Measurements from ENCODE around the gene SPRR1A.
"Not testable (repeated sequence)": the region's sequence is repeated elsewhere in the genome, so short reads cannot be mapped to it uniquely, and the experiment has no call there.

The SPRR1A gene

GRCh38 chr1:152976688-152977087 lies 7.2 kb upstream of the SPRR1A start:
- DNase-seq = no peak

DNA sequence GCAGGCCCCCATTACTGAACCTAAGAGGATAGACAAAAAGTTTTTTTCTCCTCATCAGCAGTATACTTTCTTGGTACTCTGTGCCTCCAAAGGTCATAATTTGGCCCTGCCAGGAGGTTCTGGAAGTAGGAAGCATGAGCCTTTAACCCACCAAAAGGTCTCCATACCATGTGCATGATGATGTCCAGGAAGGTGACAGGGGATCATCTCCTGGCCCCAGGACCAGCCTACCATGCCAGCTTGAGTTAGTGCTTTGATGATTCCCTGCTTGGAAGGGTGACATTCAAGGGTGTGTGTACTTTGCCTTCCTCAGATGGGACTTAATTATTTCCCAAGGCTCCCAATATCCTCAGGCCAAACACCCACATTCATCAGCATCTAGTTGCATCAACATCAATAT lies 6.3 kb upstream of the SPRR1A start:
- DNase-seq = no peak

DNA sequence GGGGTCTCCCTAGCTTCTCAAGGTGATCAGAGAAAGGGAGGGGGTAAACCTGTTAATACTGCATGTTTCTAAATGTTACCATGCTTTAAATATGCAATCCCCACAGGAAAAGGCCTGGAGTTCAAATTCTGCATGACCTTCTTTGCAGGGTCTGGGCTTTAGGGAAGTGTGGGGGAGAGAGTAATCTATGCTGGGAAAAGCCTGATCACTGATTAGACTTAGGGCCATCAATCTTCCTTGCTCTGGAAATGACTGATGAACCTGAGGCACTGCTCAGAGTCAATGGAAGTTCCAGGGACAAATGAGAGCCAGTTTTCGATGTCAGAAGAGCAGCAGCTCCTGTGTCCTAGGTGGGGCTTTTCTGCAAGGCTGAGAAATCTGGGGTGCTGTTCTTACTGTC lies 3.2 kb upstream of the SPRR1A start:
- DNase-seq = no peak

- DNase-seq = no peak
Measured at GRCh38 chr1:152981146-152981871, 2.6 kb upstream of the SPRR1A start.

DNA sequence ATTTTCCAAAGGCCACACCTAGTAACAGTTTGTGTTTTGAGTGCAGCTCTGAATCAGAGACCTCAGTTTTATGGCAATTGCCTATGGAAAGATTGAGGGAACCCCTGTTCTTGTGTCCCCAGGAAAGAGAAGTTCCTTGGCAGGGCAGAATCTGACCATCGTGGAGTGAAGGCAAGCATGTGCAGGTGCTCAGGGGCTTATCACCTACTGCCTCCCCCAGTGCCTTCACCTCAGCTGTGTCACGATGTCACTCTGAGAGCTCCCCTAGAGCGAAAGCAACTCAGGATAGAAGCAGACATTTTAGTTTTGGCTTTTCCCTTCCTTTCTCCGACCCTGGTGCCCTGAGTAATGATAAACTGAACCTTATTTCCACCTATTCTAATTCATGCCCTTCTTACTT lies 1.8 kb upstream of the SPRR1A start:
- no peak for DNase-seq

DNA sequence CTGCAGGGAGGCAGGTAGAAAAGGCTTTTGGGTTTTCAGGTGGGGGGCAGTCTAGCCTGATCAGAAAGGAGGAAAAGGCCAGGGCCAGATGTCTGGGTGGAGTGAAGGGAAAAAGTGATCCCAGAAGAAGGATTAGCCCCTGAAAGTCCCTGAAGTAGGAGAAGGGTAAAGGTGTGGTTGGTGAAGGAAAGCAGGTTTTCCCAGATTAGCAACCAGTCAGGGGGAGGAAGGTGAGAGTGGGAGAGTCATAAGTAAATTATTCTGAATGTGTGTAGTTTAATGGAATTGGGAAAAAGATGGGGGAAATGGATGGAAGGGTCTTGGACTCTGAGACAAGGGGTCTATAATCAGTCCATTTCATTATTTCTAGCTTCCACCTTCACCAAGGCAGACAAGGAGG lies 647 bp upstream of the SPRR1A start:
- DNase-seq = no peak

- no peak for DNase-seq
Measured at GRCh38 chr1:152986578-152986977, 2.7 kb downstream of the SPRR1A start.

- DNase-seq = no peak
Measured at GRCh38 chr1:152993186-152993585, 9.3 kb downstream of the SPRR1A start.

DNA sequence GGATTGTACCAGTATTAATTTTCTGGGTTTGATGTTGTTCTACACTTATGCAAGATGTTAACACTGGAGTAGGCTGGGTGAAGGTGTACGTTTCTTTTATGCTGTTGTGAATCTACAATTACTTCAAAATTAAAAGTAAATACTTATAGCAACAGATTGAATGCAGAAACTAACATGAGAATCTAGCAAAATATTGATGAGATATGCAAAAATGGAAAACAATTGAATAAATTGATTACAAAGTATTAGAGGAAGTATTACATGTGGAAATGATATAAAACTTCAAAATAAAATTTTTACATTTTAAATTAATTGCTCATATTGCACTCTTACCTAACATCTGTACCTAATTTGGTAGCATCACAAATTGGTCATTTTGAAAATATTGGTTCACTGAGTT lies 12.0 kb downstream of the SPRR1A start:
- DNase-seq = no peak

GRCh38 chr1:152996633-152997400 lies 12.9 kb downstream of the SPRR1A start:
- DNase-seq = no peak

DNA sequence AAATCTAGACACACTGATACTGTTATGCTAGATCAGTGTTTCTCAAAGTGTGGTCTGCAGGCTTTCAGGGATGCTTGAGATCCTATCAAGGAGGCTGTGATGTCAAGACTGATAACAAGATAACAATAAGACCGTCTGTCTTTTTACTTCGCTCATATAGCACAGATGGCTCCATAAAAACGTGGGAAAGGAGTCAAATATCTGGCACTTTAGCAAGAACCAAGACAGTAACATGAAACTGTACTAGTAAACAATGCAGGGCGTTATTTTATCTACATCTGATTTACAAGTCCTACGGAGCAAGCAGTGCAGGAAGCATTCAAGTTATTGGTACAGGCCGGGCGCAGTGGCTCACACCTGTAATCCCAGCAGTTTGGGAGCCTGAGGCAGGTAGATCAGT lies 14.0 kb downstream of the SPRR1A start:
- DNase-seq = no peak

DNA sequence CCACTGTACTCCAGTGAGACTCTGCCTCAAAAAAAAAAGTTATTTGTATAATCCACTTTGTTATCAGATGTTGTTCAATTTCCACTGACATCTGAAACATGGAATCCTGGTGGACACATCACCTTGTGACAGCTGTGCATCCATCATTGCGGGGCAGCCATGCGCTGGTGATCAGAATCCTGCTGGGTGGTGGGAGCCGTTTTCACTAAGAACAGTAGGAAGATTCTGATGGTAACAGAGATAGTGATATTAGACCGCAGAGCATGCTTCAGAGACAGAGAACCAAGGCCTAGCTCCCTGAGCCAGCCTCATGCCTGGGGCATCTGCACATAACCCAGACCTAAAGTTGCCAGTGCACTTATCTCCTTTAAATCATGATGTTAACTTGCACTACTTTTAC lies 14.6 kb downstream of the SPRR1A start:
- no peak for DNase-seq

DNA sequence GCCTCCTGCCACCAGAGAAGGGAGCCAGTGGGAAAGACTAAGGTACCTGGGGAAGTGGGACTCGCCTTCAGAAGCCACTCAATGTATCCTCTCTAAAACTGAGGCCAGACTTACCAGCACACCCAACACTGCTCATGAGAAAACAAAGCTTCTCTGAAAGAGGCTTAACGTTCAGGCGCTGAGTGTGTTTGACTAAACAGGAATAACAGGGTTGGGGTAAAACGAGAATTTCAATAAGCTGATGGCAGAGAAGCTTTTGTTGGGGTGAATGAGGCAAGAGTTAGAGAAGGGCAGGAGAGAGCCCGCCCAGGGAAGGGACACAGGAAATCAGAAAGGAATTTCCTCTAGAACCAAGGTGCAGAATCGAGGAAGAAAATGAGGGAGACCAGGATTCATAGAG lies 15.9 kb downstream of the SPRR1A start:
- DNase-seq = no peak

DNA sequence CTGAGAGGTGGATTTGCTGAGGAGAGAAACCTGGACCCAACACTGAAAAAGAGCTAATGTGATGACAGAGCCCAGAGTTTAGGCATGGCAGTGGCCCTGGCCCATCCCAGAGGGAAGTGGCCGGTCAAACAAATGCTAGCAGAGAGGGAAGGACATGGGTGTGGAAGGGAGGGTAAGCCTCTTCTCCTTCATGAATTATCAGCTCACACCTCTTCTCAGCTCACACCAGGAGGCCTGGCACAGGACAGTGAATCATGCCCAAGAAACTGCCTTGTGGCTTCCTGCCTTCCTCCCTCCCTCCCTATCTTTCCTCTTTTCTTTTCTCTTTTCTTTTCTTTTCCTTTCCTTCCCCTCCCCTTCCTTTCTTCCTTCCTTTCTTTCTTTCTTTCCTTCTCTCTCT lies 16.4 kb downstream of the SPRR1A start:
- no peak for DNase-seq

- DNase-seq = no peak
Measured at GRCh38 chr1:153001382-153001781, 17.5 kb downstream of the SPRR1A start, which contains the start of gene SPRR3. Gene SPRR3 (plus strand): TSS chr1:153001749. CDS start chr1:153003021, 1,272 bp downstream.

GRCh38 chr1:153011235-153011758 lies 27.4 kb downstream of the SPRR1A start:
- not testable (repeated sequence) for DNase-seq

- not testable (repeated sequence) for DNase-seq
Measured at GRCh38 chr1:153021829-153022228, 37.9 kb downstream of the SPRR1A start.

DNA sequence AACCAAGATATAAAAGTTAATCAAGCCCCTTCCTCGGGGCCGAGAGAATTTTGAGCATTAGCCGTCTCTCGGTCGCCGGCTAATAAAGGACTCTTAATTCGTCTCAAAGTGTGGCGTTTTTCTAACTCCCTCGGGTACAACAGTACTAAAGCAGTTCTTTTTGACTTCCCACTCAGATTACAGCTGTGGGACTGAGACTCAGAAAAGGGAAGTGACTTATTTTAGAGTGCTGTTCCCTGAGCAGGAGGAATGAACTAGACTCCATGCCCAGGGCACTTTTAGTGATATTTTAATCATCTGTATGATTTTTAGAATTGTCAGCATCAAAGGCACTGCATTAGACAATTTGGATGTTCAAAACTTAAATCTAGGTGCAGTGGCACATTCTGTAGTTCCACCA lies 38.5 kb downstream of the SPRR1A start:
- not testable (repeated sequence) for DNase-seq

DNA sequence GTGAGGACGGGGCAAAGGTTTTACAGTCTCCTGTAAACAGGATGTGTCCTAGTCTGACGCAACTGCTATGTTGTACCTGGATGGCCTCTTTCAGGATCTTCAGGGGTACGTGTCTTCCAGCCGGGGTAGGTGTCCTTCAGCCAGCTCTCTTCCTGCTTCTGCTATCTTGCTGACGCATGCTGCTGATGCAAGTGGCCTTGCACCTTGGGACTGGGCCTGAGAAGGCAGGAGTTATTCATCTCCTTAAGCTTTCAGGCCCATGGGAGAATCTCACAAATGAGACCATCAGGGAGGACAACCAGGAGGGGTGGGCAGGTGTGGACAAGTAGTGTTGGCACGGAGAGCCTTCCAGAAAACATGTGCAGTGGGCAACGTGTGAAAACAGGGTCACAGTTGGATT lies 39.2 kb downstream of the SPRR1A start:
- no peak for DNase-seq

GRCh38 chr1:153024413-153024812 lies 40.5 kb downstream of the SPRR1A start:
- no peak for DNase-seq

DNA sequence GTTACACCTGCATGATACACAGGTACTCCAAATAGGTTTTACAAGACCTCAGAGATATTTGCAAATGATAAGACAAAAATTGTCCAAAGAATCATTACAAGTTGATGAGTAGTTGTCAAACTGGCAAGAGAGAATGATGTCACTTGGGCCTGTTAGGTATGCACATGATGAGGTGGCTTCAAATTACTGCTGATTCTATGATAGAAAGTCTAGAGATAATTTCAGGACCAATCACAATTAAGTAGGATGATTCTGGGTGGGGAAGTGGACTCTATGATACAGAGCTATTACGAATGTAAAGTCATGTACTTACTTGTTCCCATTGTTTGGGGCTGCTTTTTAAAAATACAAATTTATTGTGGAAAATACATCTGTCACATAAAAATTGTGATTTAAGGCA lies 41.9 kb downstream of the SPRR1A start:
- DNase-seq = no peak

DNA sequence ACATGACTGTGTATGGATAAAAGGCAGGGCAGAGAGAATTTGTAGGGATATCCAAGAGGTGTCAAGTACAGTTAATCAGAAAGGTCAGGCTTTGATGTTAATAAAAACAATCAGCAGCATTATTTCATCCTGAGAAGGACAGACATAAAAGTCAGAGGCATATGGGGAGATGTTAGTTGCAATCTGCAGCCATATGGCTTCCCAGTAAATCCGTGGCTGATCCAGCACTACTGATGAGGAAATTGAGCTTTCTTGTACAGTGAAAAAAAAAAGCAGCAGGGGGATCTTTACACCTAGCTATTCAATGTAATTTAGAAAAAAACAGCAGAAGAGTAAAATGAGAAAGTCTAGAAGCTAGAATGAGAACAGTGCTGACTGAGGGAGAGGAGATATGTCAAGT lies 44.9 kb downstream of the SPRR1A start:
- no peak for DNase-seq

DNA sequence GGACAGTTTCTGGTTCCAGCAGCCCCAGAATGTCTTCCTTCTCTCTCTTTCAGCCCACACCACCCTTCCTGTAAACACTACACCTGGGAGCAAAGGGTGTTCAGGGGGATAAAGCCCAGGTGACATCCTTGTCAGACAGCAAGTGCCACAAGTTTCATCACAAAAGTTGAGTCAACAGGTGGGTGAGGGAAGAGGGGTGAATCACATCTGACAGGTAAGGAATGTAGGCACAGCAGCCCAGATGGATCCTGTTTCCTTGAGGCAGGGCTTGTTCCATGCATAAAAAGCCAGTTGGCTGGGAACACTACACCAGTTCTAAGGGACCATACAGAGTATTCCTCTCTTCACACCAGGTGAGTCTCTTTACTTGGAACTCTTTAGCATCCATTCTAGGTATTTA lies 47.0 kb downstream of the SPRR1A start, which contains the start of gene SPRR1B:
Gene SPRR1B (plus strand): TSS at position 309 of the 400 bp plus-strand sequence. CDS start 1,143 bp downstream, outside the sequence.
- DNase-seq = no peak

DNA sequence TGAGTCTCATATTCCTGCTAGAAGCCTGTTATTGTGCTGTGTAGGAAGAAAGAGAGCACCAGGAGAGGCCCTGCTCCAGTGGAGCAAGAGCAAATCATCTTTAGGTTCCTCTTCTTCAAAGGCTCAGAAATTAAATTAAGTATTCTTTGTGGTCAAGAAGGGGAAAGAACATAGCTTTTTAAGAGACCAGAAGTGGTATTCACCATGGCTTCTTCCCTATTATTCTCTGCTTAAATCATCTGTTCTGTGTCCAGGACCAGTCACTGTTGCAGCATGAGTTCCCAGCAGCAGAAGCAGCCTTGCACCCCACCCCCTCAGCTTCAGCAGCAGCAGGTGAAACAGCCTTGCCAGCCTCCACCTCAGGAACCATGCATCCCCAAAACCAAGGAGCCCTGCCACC lies 48.2 kb downstream of the SPRR1A start:
- no peak for DNase-seq
